ENCODE results near the gene CASD1.

DNA sequence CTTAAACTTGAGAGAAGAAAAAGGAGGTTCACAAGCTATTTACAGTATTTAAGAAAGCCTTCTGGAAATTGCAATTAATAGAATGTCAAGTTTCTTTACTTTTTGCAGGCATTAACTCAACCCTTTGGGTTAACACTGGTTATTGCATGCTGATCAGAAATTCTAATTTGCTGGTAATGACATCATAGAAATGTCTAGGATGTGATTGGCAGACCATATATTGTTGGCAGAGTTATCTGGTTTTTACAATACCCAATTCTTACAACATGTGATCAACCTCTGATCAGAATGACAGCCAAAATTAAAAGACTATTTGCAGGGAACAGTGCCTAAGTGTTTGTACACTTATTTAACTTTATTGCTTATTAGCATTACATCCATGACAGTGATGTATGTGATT lies 1.6 kb upstream of the CASD1 start:
- TF ChIP-seq CTCF (IDR thresholded peaks at IDR 0.05 in 2 of 3, conservative IDR thresholded peaks at IDR 0.05 in 1 of 3; ENCODE audit: control insufficient read depth in 2 of 3, extremely low read depth in 1 of 3, insufficient read depth in 1 of 3, low read depth in 3 of 3, low read length in 3 of 3) (no peak), CEBPB (IDR thresholded peaks at IDR 0.05; ENCODE audit: borderline replicate concordance in 1 of 2, low read depth in 2 of 2, low read length in 2 of 2) (no peak), ZNF24 (IDR thresholded peaks at IDR 0.05) (no peak), RAD21 (IDR thresholded peaks at IDR 0.05; ENCODE audit: insufficient read depth, low read depth, low read length) (no peak), SPI1 (IDR thresholded peaks at IDR 0.05; ENCODE audit: borderline replicate concordance, insufficient read depth, low read depth, low read length) (no peak), YY1 (IDR thresholded peaks at IDR 0.05; ENCODE audit: low read depth, low read length) (no peak), NFIC (IDR thresholded peaks at IDR 0.05; ENCODE audit: low read depth, low read length) (no peak), STAT1 (conservative IDR thresholded peaks at IDR 0.05) (no peak), POLR2AphosphoS2 (IDR thresholded peaks at IDR 0.05; ENCODE audit: low read depth, low read length) (no peak), USF2 (IDR thresholded peaks at IDR 0.05; ENCODE audit: borderline replicate concordance, low read depth, low read length) (no peak), POLR2A (IDR thresholded peaks at IDR 0.05; ENCODE audit: low read depth, low read length) (no peak), E2F8 (IDR thresholded peaks at IDR 0.05; ENCODE audit: low read depth, partially characterized antibody) (no peak)

All from GM12878 (cell line).